HepG2 (cell line): ENCODE results near the gene CEBPA. TPM values are rescaled to one million over a fixed set of nuclear protein-coding genes. Genes with fewer than 3 reads are reported as not detected.

ENCODE experiments used
- ADNP ChIP-seq: sonication (generic); formaldehyde crosslinking; IDR thresholded peaks from 2 replicates; pipeline ENCODE4 v1.4.0; 2020; ENCODE audit warnings: missing genetic modification reagents
- AHDC1 ChIP-seq: sonication (generic); formaldehyde crosslinking; IDR thresholded peaks from 2 replicates; pipeline ENCODE4 v1.5.1; 2020; ENCODE audit warnings: mild to moderate bottlenecking, missing genetic modification reagents, borderline replicate concordance
- CSRNP2 ChIP-seq: sonication (generic); formaldehyde crosslinking; conservative IDR thresholded peaks from 2 replicates; pipeline ENCODE4 v1.8.0; 2022; ENCODE audit warnings: low read depth, missing genetic modification reagents
- GATAD1 ChIP-seq: IDR thresholded peaks from 2 replicates; pipeline ENCODE4 v1.6.1; 2016; ENCODE audit warnings: missing genetic modification reagents, missing compliant biosample characterization
- ISL2 ChIP-seq: sonication (generic); formaldehyde crosslinking; IDR thresholded peaks from 2 replicates; pipeline ENCODE4 v1.5.0; 2020; ENCODE audit warnings: missing genetic modification reagents
- MIXL1 ChIP-seq: IDR thresholded peaks from 2 replicates; pipeline ENCODE4 v1.6.1; 2016
- MTA3 ChIP-seq: sonication (generic); formaldehyde crosslinking; IDR thresholded peaks from 2 replicates; pipeline ENCODE4 v1.4.0; 2020; ENCODE audit warnings: missing genetic modification reagents
- NFKBIZ ChIP-seq: IDR thresholded peaks from 2 replicates; pipeline ENCODE4 v1.6.1; 2018; ENCODE audit warnings: missing genetic modification reagents, missing compliant biosample characterization
- SMAD1 ChIP-seq: sonication (generic); formaldehyde crosslinking; IDR thresholded peaks from 2 replicates; pipeline ENCODE4 v1.4.0; 2020; ENCODE audit warnings: missing genetic modification reagents, low read depth, mild to moderate bottlenecking, borderline replicate concordance
- SNAPC2 ChIP-seq: sonication (generic); formaldehyde crosslinking; IDR thresholded peaks from 2 replicates; pipeline ENCODE4 v1.8.1; 2022; ENCODE audit warnings: mild to moderate bottlenecking, missing genetic modification reagents
- SUZ12 ChIP-seq: fragments of 150-350 bp; IDR thresholded peaks from 2 replicates; pipeline ENCODE4 v1.6.1; 2014; ENCODE audit warnings: low read depth, low read length
- ZHX2 ChIP-seq, 2 experiments: sonication (generic) in 1 of 2; formaldehyde crosslinking in 1 of 2; IDR thresholded peaks; 2 replicates each; pipeline versions ENCODE4 v1.6.1 to v1.9.0; 2014 to 2022; ENCODE audit warnings: antibody characterized with exemption in 1 of 2, borderline replicate concordance in 1 of 2, inconsistent platforms in 1 of 2, low read depth in 1 of 2, missing genetic modification reagents in 1 of 2
- ZMAT5 ChIP-seq: sonication (generic); formaldehyde crosslinking; IDR thresholded peaks from 2 replicates; pipeline ENCODE4 v1.5.0; 2020; ENCODE audit warnings: mild to moderate bottlenecking, low read depth, missing genetic modification reagents, borderline replicate concordance
- ZNF652 ChIP-seq: IDR thresholded peaks from 2 replicates; pipeline ENCODE4 v1.6.1; 2016; ENCODE audit warnings: low read depth, borderline replicate concordance
- ZSCAN21 ChIP-seq: sonication (generic); formaldehyde crosslinking; IDR thresholded peaks from 2 replicates; pipeline ENCODE4 v1.8.0; 2022; ENCODE audit warnings: mild to moderate bottlenecking, missing genetic modification reagents, moderate library complexity, borderline replicate concordance
- polyA plus RNA-seq, 8 experiments: library from polyadenylated mRNA; depleted of rRNA in 3 of 8; stranded (reverse) in 7 of 8; unstranded in 1 of 8; fragments of >200 nt; fragmentation: Illumina TruSeq in 4 of 8; extraction: Trizol in 4 of 8; gene quantifications; 2 replicates each; pipeline versions ENCODE4 v1.2.1 to v1.2.3, GENCODE V29; 2011 to 2016; ENCODE audit warnings: low read depth in 4 of 8, missing spikeins in 1 of 8, mixed read lengths in 1 of 8; ENCODE audit not compliant: insufficient read depth in 1 of 8
- total RNA-seq, 5 experiments: library from RNA; depleted of rRNA; stranded (reverse); fragments of >200 nt; fragmentation: Illumina TruSeq; extraction: Trizol; gene quantifications; 2 replicates each; pipeline ENCODE4 v1.2.3, GENCODE V29; 2016; ENCODE audit warnings: low read depth in 1 of 5

CEBPA gene
- total and polyA plus RNA-seq, 2 of the 13 experiments (the other 11 are each of a cell fraction or from before 2014, with no cell fraction given) = 24.8 to 103 TPM

GRCh38 chr19:33273881-33274662, 28.3 kb downstream of the CEBPA start (continued):
- no peak for TF ChIP-seq AHDC1 (CRISPR knock-in tag)
- peak; percentile 19; the same call in 1 of the 2 replicates for TF ChIP-seq SNAPC2 (CRISPR knock-in tag)
- TF ChIP-seq NFKBIZ (CRISPR knock-in tag) = no peak; the same call in 1 of the 2 replicates
- peak; percentile 61; the same call in 1 of the 2 replicates for TF ChIP-seq MIXL1
- TF ChIP-seq ISL2 (CRISPR knock-in tag) = no peak
- no peak for TF ChIP-seq ZHX2 (IDR thresholded peaks at IDR 0.05; ENCODE audit: low read depth)
- TF ChIP-seq ZHX2 (CRISPR knock-in tag; IDR thresholded peaks at IDR 0.05; ENCODE audit: borderline replicate concordance) = no peak
- TF ChIP-seq ZSCAN21 (CRISPR knock-in tag) = peak; percentile 88
- TF ChIP-seq SUZ12 = no peak
- no peak for TF ChIP-seq ZNF652 (CRISPR knock-in tag)
- TF ChIP-seq CSRNP2 (CRISPR knock-in tag) = no peak
- TF ChIP-seq ZMAT5 (CRISPR knock-in tag) = no peak
- TF ChIP-seq SMAD1 (CRISPR knock-in tag) = peak; percentile 76; the same call in 1 of the 2 replicates
- peak; percentile 68; the same call in 1 of the 2 replicates for TF ChIP-seq ADNP (CRISPR knock-in tag)
- no peak for TF ChIP-seq MTA3
- TF ChIP-seq GATAD1 (CRISPR knock-in tag) = peak; percentile 59; the same call in 1 of the 2 replicates
